Thyroid gland (tissue), 4 donors: Measurements from ENCODE around the gene HNRNPF. TPM values are rescaled to one million over a fixed set of nuclear protein-coding genes. Genes with fewer than 3 reads are reported as not detected.
A peak's percentile ranks its signal among the peaks of the same experiment; 100 is the strongest.

ENCODE experiments used
- DNase-seq, 2 donors: peaks; one replicate each; pipeline ENCODE4 v3.0.0-alpha.2; 2019
- H3K27ac ChIP-seq, 3 donors: fragments of 200-600 bp; sonication (generic); 1 replicate in 2 of 3; 2 replicates in 1 of 3; pipeline ENCODE4 v1.5.1; 2016 to 2019; ENCODE audit warnings: mild to moderate bottlenecking in 1 of 3, moderate library complexity in 1 of 3
- H3K27me3 ChIP-seq: fragments of 200-600 bp; sonication (generic); one replicate; pipeline ENCODE4 v1.5.1; 2019
- H3K36me3 ChIP-seq, 2 donors: fragments of 200-600 bp; sonication (generic); one replicate each; pipeline ENCODE4 v1.5.1; 2016 to 2019
- H3K4me1 ChIP-seq, 2 donors: fragments of 200-600 bp; sonication (generic); one replicate each; pipeline ENCODE4 v1.5.1; 2017 to 2019
- H3K4me3 ChIP-seq, 3 donors: fragments of 200-600 bp; sonication (generic); replicated peaks in 1 of 3; 1 replicate in 2 of 3; 2 replicates in 1 of 3; pipeline ENCODE4 v1.5.1; 2016; ENCODE audit warnings: mild to moderate bottlenecking in 1 of 3
- H3K9me3 ChIP-seq: fragments of 200-600 bp; sonication (generic); one replicate; pipeline ENCODE4 v1.5.1; 2017
- POLR2A ChIP-seq, 2 donors: fragments of 450-650 bp; IDR thresholded peaks; one replicate each; pipeline ENCODE4 v1.6.1; 2017; ENCODE audit warnings: antibody characterized with exemption in 2 of 2, mild to moderate bottlenecking in 2 of 2, moderate library complexity in 1 of 2
- WGBS, 2 donors: methylation state at CpG; one replicate each; pipeline ENCODE4 v1.1.5; 2017; 5-methylcytosine and 5-hydroxymethylcytosine counted together
- intact Hi-C: fragments of 100-400 bp; cut with DNase I; formaldehyde crosslinking; loops from one replicate; pipeline ENCODE4 v1.15.1; 2023
- total RNA-seq, 4 donors: library from RNA; depleted of rRNA; stranded (reverse); fragments of >200 nt; gene quantifications; one replicate each; pipeline ENCODE4 v1.2.3, GENCODE V29; 2016
- TF ChIP-seq, protein P1 (sequence below), 6 experiments: fragments of 200-600 bp in 3 of 6; fragments of 450-650 bp in 3 of 6; sonication (generic) in 3 of 6; IDR thresholded peaks; one replicate each; pipeline ENCODE4 v1.5.1; 2016 to 2019; ENCODE audit warnings: antibody characterized with exemption in 6 of 6, mild to moderate bottlenecking in 2 of 6, inconsistent platforms in 1 of 6, moderate library complexity in 1 of 6

HNRNPF gene
- total RNA-seq, 4 donors from 2014 or later: 148 to 158 (median 155) TPM

DNA sequence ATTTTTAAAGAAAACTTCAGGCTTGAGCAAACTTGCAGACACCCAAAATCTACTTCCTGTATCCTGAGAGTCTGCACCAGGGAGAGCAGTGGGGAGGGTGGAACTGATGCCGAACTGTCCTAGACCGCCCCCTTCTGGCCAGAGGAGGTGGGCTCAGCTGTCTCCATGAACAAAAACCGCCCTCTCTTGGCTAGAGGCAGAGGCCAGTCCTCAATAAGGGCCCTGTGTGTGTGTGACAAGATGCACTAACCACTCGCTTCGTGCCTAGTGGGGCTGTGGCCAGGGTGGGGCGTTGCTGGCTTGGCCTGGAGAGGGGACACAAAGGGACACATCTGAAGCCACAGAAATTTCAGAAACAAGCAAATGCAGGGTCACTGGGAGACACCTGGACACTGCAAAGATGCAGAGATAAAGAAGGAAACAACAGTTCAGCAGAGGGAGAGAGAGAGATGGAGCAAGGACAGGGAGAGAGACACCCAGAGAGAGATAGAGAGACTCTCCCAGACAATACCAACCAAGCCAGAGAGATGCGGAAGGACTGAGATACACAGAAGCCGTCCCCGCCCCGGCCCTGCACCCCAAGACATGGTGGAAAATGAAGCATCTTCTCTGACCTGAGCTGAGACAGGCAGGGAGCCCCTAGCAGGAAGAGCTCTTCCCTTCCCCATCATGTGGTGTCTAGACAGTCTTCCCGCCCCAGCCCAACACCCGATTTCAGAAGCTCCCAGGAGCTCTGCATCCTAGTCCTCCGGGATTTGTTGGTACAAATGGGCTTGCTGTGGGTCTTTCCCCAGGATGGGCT is 60.3 kb downstream of the HNRNPF start:
- 54 to 60% methylated on average over 13 of the region's 13 CpGs for WGBS, 2 donors
- DNase-seq: peak; percentile 82 to 83
- Histone ChIP-seq H3K4me3 (no peak overlapping the region), H3K27ac (no peak overlapping the region), H3K27me3 (peaks cover 4% of the 10 kb centered on the region), H3K36me3 (no peaks in the 10 kb centered on the region), H3K4me1 (peaks cover 0 to 21% of the 10 kb centered on the region in 2 donors), H3K9me3 (no peaks in the 10 kb centered on the region)
- TF ChIP-seq, protein P1, sequence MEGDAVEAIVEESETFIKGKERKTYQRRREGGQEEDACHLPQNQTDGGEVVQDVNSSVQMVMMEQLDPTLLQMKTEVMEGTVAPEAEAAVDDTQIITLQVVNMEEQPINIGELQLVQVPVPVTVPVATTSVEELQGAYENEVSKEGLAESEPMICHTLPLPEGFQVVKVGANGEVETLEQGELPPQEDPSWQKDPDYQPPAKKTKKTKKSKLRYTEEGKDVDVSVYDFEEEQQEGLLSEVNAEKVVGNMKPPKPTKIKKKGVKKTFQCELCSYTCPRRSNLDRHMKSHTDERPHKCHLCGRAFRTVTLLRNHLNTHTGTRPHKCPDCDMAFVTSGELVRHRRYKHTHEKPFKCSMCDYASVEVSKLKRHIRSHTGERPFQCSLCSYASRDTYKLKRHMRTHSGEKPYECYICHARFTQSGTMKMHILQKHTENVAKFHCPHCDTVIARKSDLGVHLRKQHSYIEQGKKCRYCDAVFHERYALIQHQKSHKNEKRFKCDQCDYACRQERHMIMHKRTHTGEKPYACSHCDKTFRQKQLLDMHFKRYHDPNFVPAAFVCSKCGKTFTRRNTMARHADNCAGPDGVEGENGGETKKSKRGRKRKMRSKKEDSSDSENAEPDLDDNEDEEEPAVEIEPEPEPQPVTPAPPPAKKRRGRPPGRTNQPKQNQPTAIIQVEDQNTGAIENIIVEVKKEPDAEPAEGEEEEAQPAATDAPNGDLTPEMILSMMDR (IDR thresholded peaks at IDR 0.05): peak; percentile 50 to 87 (median 74)
- TF ChIP-seq POLR2A (IDR thresholded peaks at IDR 0.05): no peak
- intact Hi-C loops: no loop called here

DNA sequence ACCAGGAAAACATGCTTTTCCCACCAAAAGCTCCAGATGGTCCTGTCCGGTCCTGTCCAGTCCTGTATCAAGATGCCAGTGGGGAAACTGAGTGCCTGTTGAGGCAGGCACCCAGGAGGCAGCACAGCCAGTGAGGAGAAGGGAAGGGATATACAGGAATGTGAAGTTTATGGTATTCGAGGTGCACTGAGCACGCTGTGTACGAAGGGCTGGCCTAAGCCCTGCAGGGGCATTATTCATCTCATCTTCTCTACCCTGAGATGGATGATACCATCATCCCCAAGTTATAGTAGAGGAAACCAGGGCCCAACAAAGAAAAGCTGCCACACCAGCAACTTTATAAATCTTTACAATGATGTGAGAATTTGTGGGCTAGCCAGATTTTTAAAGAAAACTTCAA is 61.0 kb downstream of the HNRNPF start:
- peaks cover 0 to 18% of the 10 kb centered on the region in 2 donors for H3K4me1 ChIP-seq
- H3K36me3 ChIP-seq: no peaks in the 10 kb centered on the region
- intact Hi-C loops: no loop called here
- no peak overlapping the region for H3K27ac ChIP-seq
- no peak overlapping the region for H3K4me3 ChIP-seq
- H3K9me3 ChIP-seq: no peaks in the 10 kb centered on the region
- 88 to 89% methylated on average over 4 of the region's 4 CpGs for WGBS, 2 donors
- TF ChIP-seq, protein P1 (IDR thresholded peaks at IDR 0.05): no peak
- no peak for TF ChIP-seq POLR2A (IDR thresholded peaks at IDR 0.05)
- DNase-seq: no peak
- H3K27me3 ChIP-seq: peaks cover 4% of the 10 kb centered on the region

DNA sequence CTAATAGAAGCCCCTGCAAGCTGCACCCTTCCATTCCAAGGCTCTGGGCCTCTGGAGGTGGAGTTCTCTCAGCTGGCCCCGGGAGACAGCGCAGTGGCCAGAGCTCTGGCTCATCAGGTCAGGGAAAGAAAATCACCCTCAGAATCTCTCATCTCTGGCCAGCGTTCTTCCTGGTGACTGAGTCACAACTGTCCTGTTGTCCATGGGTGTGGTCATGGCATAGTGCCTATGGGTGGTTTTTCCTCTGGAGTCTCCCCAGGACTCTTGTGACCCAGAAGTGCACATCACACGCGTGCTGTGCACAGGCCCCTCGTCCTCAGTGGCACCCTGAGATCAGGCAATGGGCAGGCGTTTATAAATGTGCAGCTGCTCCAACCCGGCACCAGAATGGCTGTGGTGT is 64.9 kb downstream of the HNRNPF start:
- Histone ChIP-seq H3K4me3 (no peak overlapping the region), H3K4me1 (peaks cover 0 to 15% of the 10 kb centered on the region in 2 donors), H3K9me3 (no peaks in the 10 kb centered on the region), H3K27ac (no peak overlapping the region), H3K36me3 (no peaks in the 10 kb centered on the region), H3K27me3 (no peaks in the 10 kb centered on the region)
- TF ChIP-seq POLR2A (IDR thresholded peaks at IDR 0.05): no peak
- TF ChIP-seq, protein P1 (IDR thresholded peaks at IDR 0.05): no peak
- intact Hi-C loops: loop anchor here (5.0 kb wide), 1 partner anchor 47 kb away; no protein-coding TSS in a partner anchor
- no peak for DNase-seq
- 72 to 80% methylated on average over 7 to 8 of the region's 8 CpGs for WGBS, 2 donors

DNA sequence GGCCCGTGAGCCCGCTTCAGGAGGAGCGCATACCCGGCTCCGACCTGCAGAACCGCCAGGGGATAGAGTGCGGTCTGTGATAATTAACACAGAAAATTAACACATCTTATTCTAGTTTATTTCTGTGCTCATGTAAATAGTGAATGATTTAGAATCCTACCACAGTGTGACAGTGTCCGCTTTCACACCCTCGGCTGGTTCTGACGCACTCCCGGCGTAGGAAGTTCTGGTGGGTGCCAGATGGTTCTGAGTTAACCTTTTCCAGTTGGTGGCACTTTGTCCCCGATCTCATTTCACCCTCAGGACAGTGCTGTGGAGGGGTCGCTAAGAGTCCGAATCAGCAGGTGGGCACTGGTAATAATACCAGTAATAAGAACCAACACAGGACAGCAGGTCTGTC is 65.9 kb downstream of the HNRNPF start:
- Histone ChIP-seq H3K27me3 (no peaks in the 10 kb centered on the region), H3K36me3 (no peaks in the 10 kb centered on the region), H3K9me3 (no peaks in the 10 kb centered on the region), H3K4me3 (no peak overlapping the region), H3K27ac (no peak overlapping the region), H3K4me1 (peaks cover 0 to 15% of the 10 kb centered on the region in 2 donors)
- WGBS, 2 donors: 92 to 96% methylated on average over 15 of the region's 15 CpGs
- TF ChIP-seq POLR2A (IDR thresholded peaks at IDR 0.05): no peak
- TF ChIP-seq, protein P1 (IDR thresholded peaks at IDR 0.05): no peak
- intact Hi-C loops: loop anchor here (5.0 kb wide), 1 partner anchor 46 kb away; no protein-coding TSS in a partner anchor
- no peak for DNase-seq
